ENCODE results near the gene SLC25A46. TPM values are rescaled to one million over a fixed set of nuclear protein-coding genes. Genes with fewer than 3 reads are reported as not detected.
A peak's percentile ranks its signal among the peaks of the same experiment; 100 is the strongest.

Gene SLC25A46
- total and polyA plus RNA-seq, 11 donors, result 12.9 to 71.5 (median 59.8) TPM

DNA sequence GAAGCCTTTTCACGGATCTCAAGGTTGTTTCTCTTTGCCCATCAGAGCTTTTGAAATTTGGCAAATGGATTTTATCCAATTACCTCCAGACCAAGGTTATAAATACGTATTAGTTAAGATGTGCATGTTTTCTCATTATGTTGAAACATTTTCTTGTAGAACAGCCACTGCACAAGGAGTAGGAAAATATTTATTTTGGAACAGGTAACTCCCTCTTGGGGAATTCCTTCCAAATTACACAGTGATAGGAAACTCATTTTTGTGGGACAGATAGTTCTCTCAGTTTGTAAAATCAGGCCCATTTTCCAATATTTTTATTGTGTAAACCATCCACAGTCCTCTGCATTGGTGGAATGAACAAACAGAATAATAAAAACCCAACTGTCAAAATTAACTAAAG is 35.3 kb upstream of the SLC25A46 start:
- no peaks in the 10 kb centered on the region for H3K27me3 ChIP-seq
- ATAC-seq (no peak), DNase-seq (no peak)
- no peak overlapping the region for H3K4me3 ChIP-seq
- intact Hi-C loops (cut with DNase I), result no loop called here
- TF ChIP-seq, protein P1, sequence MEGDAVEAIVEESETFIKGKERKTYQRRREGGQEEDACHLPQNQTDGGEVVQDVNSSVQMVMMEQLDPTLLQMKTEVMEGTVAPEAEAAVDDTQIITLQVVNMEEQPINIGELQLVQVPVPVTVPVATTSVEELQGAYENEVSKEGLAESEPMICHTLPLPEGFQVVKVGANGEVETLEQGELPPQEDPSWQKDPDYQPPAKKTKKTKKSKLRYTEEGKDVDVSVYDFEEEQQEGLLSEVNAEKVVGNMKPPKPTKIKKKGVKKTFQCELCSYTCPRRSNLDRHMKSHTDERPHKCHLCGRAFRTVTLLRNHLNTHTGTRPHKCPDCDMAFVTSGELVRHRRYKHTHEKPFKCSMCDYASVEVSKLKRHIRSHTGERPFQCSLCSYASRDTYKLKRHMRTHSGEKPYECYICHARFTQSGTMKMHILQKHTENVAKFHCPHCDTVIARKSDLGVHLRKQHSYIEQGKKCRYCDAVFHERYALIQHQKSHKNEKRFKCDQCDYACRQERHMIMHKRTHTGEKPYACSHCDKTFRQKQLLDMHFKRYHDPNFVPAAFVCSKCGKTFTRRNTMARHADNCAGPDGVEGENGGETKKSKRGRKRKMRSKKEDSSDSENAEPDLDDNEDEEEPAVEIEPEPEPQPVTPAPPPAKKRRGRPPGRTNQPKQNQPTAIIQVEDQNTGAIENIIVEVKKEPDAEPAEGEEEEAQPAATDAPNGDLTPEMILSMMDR (IDR thresholded peaks at IDR 0.05), result no peak
- no peak for TF ChIP-seq POLR2A (IDR thresholded peaks at IDR 0.05)
- no peak overlapping the region for H3K27ac ChIP-seq
- no peaks in the 10 kb centered on the region for H3K36me3 ChIP-seq
- WGBS, 4 donors, result 42 to 62% (median 46%) methylated on average over 2 of the region's 2 CpGs
- H3K4me1 ChIP-seq, result peaks cover 0 to 11% (median 0%) of the 10 kb centered on the region in 12 donors
- H3K9me3 ChIP-seq, result no peaks in the 10 kb centered on the region

DNA sequence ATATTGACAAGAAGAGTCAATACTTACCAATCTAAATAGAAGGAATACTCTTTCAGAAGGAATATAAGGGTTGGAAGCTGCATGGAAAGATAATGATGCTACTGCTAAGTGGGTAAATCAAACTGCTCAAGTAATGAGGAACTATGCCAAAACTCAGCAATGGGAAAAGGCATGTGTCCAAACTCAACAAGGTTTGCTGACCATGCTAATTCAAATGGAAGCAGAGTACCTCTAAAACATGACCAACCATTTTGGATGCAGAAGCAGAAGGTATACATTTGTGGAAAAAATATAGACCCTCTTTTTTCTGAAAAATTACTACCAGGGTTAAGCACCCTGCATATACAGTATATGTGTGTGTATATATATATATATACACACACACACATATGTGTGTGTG is 33.5 kb upstream of the SLC25A46 start:
- ATAC-seq (no peak), DNase-seq (no peak)
- H3K4me1 ChIP-seq, result peaks cover 0 to 11% (median 0%) of the 10 kb centered on the region in 12 donors
- intact Hi-C loops (cut with DNase I), result no loop called here
- H3K4me3 ChIP-seq, result no peak overlapping the region
- H3K36me3 ChIP-seq, result no peaks in the 10 kb centered on the region
- TF ChIP-seq, protein P1 (IDR thresholded peaks at IDR 0.05), result no peak
- no peak for TF ChIP-seq POLR2A (IDR thresholded peaks at IDR 0.05)
- H3K27me3 ChIP-seq, result no peaks in the 10 kb centered on the region
- H3K27ac ChIP-seq, result no peak overlapping the region
- no peaks in the 10 kb centered on the region for H3K9me3 ChIP-seq

DNA sequence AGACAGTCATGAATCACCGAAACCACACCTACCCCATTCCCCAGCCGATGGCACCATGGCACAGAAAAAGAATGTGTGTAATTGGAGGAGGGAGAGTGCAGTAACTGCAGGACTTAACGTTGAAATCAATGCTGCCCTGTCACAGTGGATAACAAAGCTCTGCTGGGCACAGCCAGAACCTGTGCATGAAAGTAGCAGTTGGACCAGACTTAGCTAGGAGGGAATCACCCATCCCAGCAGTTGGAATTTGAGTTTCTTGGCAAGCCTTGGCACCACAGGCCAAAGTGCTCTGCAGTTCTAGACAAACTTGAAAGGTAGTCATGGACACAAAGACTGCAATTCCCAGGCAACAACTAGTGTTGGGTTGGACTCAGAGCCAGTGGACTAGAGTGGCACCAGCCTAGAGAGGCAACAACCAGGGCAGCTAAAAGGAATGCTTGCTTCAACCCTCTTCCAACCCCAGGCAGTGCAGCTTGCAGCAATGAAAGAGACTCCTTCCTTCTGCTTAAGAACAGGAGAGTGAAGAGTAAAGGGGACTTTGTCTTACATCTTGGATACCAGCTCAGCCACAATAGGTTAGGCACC is 31.5 kb upstream of the SLC25A46 start:
- peaks cover 0 to 11% (median 0%) of the 10 kb centered on the region in 12 donors for H3K4me1 ChIP-seq
- H3K36me3 ChIP-seq, result no peaks in the 10 kb centered on the region
- H3K9me3 ChIP-seq, result peaks cover 0 to 3% (median 0%) of the 10 kb centered on the region in 12 donors
- no peak for TF ChIP-seq POLR2A (IDR thresholded peaks at IDR 0.05)
- TF ChIP-seq, protein P1 (IDR thresholded peaks at IDR 0.05), result no peak
- no peaks in the 10 kb centered on the region for H3K27me3 ChIP-seq
- intact Hi-C loops (cut with DNase I), result no loop called here
- no peak overlapping the region for H3K27ac ChIP-seq
- WGBS, 4 donors, result 64 to 73% (median 71%) methylated on average over 3 of the region's 3 CpGs
- no peak overlapping the region for H3K4me3 ChIP-seq
- DNase-seq (no peak), ATAC-seq (no peak)

DNA sequence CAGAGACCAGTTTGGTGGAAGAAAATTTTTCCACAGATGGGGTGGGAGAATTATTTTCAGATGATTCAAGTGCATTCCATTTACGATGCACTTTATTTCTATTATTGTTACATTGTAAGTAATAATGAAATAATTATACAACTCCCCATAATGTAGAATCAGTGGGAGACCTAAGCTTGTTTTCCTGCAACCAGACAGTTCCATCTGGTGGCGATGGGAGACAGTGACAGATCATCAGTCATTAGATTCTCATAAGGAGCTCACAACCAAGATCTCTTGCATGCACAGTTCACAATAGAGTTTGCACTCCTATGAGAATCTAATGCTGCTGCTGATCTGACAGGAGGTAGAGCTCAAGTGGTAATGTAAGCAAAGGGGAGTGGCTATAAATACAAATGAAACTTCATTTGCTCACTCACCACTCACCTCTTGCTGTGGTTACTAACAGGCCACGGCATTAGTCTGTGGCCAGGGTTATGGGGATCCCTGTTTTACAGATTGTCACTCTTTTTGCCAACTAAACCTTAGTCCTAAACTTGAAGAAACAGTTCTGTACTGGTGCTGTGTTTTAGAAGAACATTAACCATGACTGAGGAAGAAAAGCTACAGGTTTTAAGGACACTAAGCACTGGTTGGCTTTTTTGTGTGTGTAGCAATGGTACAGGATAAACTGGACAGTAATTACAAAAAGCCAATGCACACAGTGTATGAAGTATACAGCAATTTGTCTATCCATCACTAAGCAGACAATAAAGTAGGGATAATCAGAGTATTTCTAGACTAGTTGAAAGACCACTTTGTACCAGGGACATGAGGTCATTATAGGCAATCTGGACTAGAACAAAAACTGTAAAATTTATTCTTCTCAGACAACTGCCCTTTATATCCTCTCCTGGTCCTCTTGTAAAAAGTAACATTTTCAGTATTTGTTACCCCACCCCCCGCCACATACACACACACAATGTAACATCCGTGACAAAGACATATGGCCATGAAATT is 22.3 kb upstream of the SLC25A46 start:
- no peak overlapping the region for H3K4me3 ChIP-seq
- H3K27me3 ChIP-seq, result no peaks in the 10 kb centered on the region
- H3K9me3 ChIP-seq, result no peaks in the 10 kb centered on the region
- no peak for DNase-seq
- 87 to 91% (median 89%) methylated on average over 5 of the region's 5 CpGs for WGBS, 4 donors
- ATAC-seq, result no peak
- TF ChIP-seq, protein P1 (IDR thresholded peaks at IDR 0.05), result peak in 1 of 12 donors; percentile 17
- no peak for TF ChIP-seq POLR2A (IDR thresholded peaks at IDR 0.05)
- H3K27ac ChIP-seq, result no peak overlapping the region
- intact Hi-C loops (cut with DNase I), result no loop called here
- no peaks in the 10 kb centered on the region for H3K36me3 ChIP-seq
- H3K4me1 ChIP-seq, result peaks cover 0 to 10% (median 0%) of the 10 kb centered on the region in 12 donors

Data from heart left ventricle (tissue), 16 donors.